HEK293 (cell line): ENCODE results near the gene TMEM150B.

Experiments used
- CTCF ChIA-PET: fragments of 350-600 bp; formaldehyde crosslinking; extraction: SDS; loops from one replicate; lab custom pipeline; 2021; ENCODE audit warnings: antibody characterized with exemption; lab: Yijun Ruan, JAX
- POLR2A ChIA-PET: fragments of 300-600 bp; formaldehyde crosslinking; extraction: SDS; loops from one replicate; lab custom pipeline; 2020; ENCODE audit warnings: antibody characterized with exemption, inconsistent platforms; lab: Yijun Ruan, JAX
- H3K27ac ChIP-seq: fragments of 200-500 bp; sonication (Bioruptor generic); 2 replicates; pipeline ENCODE4 v1.5.1; 2014; ENCODE audit warnings: low read depth, low read length, control low read depth, inconsistent platforms; ENCODE audit errors: extremely low read depth
- H3K36me3 ChIP-seq, 2 experiments: fragments of 200-500 bp in 1 of 2; sonication (Bioruptor generic) in 1 of 2; 1 replicate in 1 of 2; 2 replicates in 1 of 2; pipeline ENCODE4 v1.5.1; 2014 to 2017; ENCODE audit warnings: inconsistent platforms in 2 of 2, low read length in 2 of 2; ENCODE audit not compliant: control insufficient read depth in 2 of 2, insufficient read depth in 1 of 2
- H3K4me1 ChIP-seq: fragments of 200-500 bp; sonication (Bioruptor generic); 2 replicates; pipeline ENCODE4 v1.5.1; 2014; ENCODE audit warnings: mild to moderate bottlenecking, low read length, inconsistent platforms; ENCODE audit not compliant: control insufficient read depth, insufficient read depth
- H3K4me3 ChIP-seq: 2 replicates; pipeline ENCODE4 v1.5.1; 2011; ENCODE audit warnings: low read depth, mild to moderate bottlenecking, control low read depth, low read length, moderate library complexity
- H3K9me3 ChIP-seq: fragments of 200-500 bp; sonication (Bioruptor generic); 2 replicates; pipeline ENCODE4 v1.5.1; 2014; ENCODE audit warnings: low read depth, low read length, inconsistent platforms; ENCODE audit not compliant: control insufficient read depth, insufficient read depth
- ATF2 ChIP-seq: fragments of 450-650 bp; formaldehyde crosslinking; IDR thresholded peaks from 2 replicates; pipeline ENCODE4 v1.5.1; 2016; ENCODE audit warnings: missing biosample characterization, missing genetic modification characterization, low read depth
- ELK4 ChIP-seq: IDR thresholded peaks from 2 replicates; pipeline ENCODE4 v1.6.1; 2011; ENCODE audit warnings: mild to moderate bottlenecking, low read depth, low read length, borderline replicate concordance
- GLIS2 ChIP-seq: fragments of 450-650 bp; formaldehyde crosslinking; IDR thresholded peaks from 2 replicates; pipeline ENCODE4 v1.5.1; 2016; ENCODE audit warnings: missing biosample characterization, missing genetic modification characterization
- KLF8 ChIP-seq: fragments of 450-650 bp; formaldehyde crosslinking; IDR thresholded peaks from 2 replicates; pipeline ENCODE4 v1.5.1; 2016; ENCODE audit warnings: missing biosample characterization, missing genetic modification characterization
- PRDM1 ChIP-seq: fragments of 450-650 bp; formaldehyde crosslinking; IDR thresholded peaks from 2 replicates; pipeline ENCODE4; 2016; ENCODE audit warnings: missing biosample characterization, missing genetic modification characterization
- RBAK ChIP-seq: fragments of 450-650 bp; formaldehyde crosslinking; IDR thresholded peaks from 2 replicates; pipeline ENCODE4 v1.5.1; 2016; ENCODE audit warnings: missing biosample characterization, missing genetic modification characterization
- TSHZ1 ChIP-seq: fragments of 450-650 bp; formaldehyde crosslinking; IDR thresholded peaks from 2 replicates; pipeline ENCODE4 v1.5.1; 2016; ENCODE audit warnings: missing biosample characterization, missing genetic modification characterization, borderline replicate concordance
- ZBTB17 ChIP-seq: fragments of 450-650 bp; formaldehyde crosslinking; IDR thresholded peaks from 2 replicates; pipeline ENCODE4 v1.5.1; 2016; ENCODE audit warnings: missing biosample characterization, missing genetic modification characterization
- ZBTB21 ChIP-seq: fragments of 450-650 bp; formaldehyde crosslinking; IDR thresholded peaks from 2 replicates; pipeline ENCODE4 v1.5.1; 2017; ENCODE audit warnings: missing biosample characterization, missing genetic modification characterization
- ZBTB6 ChIP-seq: fragments of 450-650 bp; formaldehyde crosslinking; IDR thresholded peaks from 2 replicates; pipeline ENCODE4 v1.5.1; 2017; ENCODE audit warnings: missing biosample characterization, missing genetic modification characterization
- ZEB2 ChIP-seq: fragments of 450-650 bp; formaldehyde crosslinking; IDR thresholded peaks from 2 replicates; pipeline ENCODE4 v1.5.1; 2016; ENCODE audit warnings: missing biosample characterization, missing genetic modification characterization
- ZIC2 ChIP-seq: fragments of 450-650 bp; formaldehyde crosslinking; IDR thresholded peaks from 2 replicates; pipeline ENCODE4 v1.5.1; 2016; ENCODE audit warnings: missing biosample characterization, missing genetic modification characterization
- ZNF112 ChIP-seq: fragments of 450-650 bp; formaldehyde crosslinking; IDR thresholded peaks from 2 replicates; pipeline ENCODE4 v1.5.0; 2017; ENCODE audit warnings: missing biosample characterization, missing genetic modification characterization
- ZNF132 ChIP-seq: fragments of 450-650 bp; formaldehyde crosslinking; IDR thresholded peaks from 2 replicates; pipeline ENCODE4 v1.5.1; 2017; ENCODE audit warnings: missing biosample characterization, missing genetic modification characterization, borderline replicate concordance
- ZNF146 ChIP-seq: fragments of 450-650 bp; formaldehyde crosslinking; IDR thresholded peaks from 2 replicates; pipeline ENCODE4 v1.5.1; 2016; ENCODE audit warnings: missing biosample characterization, missing genetic modification characterization
- ZNF202 ChIP-seq: fragments of 450-650 bp; formaldehyde crosslinking; IDR thresholded peaks from 2 replicates; pipeline ENCODE4 v1.5.1; 2016; ENCODE audit warnings: missing biosample characterization, missing genetic modification characterization, borderline replicate concordance
- ZNF24 ChIP-seq: fragments of 450-650 bp; formaldehyde crosslinking; IDR thresholded peaks from 2 replicates; pipeline ENCODE4 v1.5.1; 2016; ENCODE audit warnings: missing biosample characterization, missing genetic modification characterization
- ZNF266 ChIP-seq: fragments of 450-650 bp; formaldehyde crosslinking; IDR thresholded peaks from 2 replicates; pipeline ENCODE4 v1.5.1; 2016; ENCODE audit warnings: missing biosample characterization, missing genetic modification characterization, low read depth
- ZNF274 ChIP-seq, 2 experiments: fragments of 200-500 bp in 1 of 2; fragments of 450-650 bp in 1 of 2; sonication (Bioruptor generic) in 1 of 2; formaldehyde crosslinking in 1 of 2; IDR thresholded peaks; 2 replicates each; pipeline versions ENCODE4 v1.5.1 to v1.6.1; 2014 to 2016; ENCODE audit warnings: borderline replicate concordance in 1 of 2, inconsistent platforms in 1 of 2, low read length in 1 of 2, missing biosample characterization in 1 of 2, missing genetic modification characterization in 1 of 2
- ZNF335 ChIP-seq: fragments of 450-650 bp; formaldehyde crosslinking; conservative IDR thresholded peaks from 2 replicates; pipeline ENCODE4 v1.5.1; 2016; ENCODE audit warnings: missing biosample characterization, missing genetic modification characterization
- ZNF366 ChIP-seq: fragments of 450-650 bp; formaldehyde crosslinking; conservative IDR thresholded peaks from 2 replicates; pipeline ENCODE4 v1.5.1; 2016; ENCODE audit warnings: missing biosample characterization, missing genetic modification characterization
- ZNF521 ChIP-seq: fragments of 450-650 bp; formaldehyde crosslinking; IDR thresholded peaks from 2 replicates; pipeline ENCODE4 v1.5.1; 2017; ENCODE audit warnings: missing biosample characterization, mild to moderate bottlenecking, missing genetic modification characterization
- ZNF548 ChIP-seq: fragments of 450-650 bp; formaldehyde crosslinking; IDR thresholded peaks from 2 replicates; pipeline ENCODE4 v1.5.1; 2016; ENCODE audit warnings: missing biosample characterization, missing genetic modification characterization
- ZNF610 ChIP-seq: fragments of 450-650 bp; formaldehyde crosslinking; IDR thresholded peaks from 2 replicates; pipeline ENCODE4 v1.5.1; 2016; ENCODE audit warnings: missing biosample characterization, missing genetic modification characterization, borderline replicate concordance
- ZSCAN18 ChIP-seq: fragments of 450-650 bp; formaldehyde crosslinking; IDR thresholded peaks from 2 replicates; pipeline ENCODE4 v1.5.1; 2016; ENCODE audit warnings: missing biosample characterization, missing genetic modification characterization

TMEM150B gene

GRCh38 chr19:55372316-55373081, 47.4 kb upstream of the TMEM150B start (continued):
- 0 out of 2 replicates have a peak, but pooled peaks have one; percentile 18 for TF ChIP-seq ZNF24 (tag by site-specific recombination)
- peak; percentile 94 for TF ChIP-seq ZIC2 (tag by site-specific recombination)
- TF ChIP-seq ZBTB21 (tag by site-specific recombination), result 0 out of 2 replicates have a peak, but pooled peaks have one; percentile 46
- TF ChIP-seq ZNF335, result peak; percentile 34; the same call in 1 of the 2 replicates
- peak; percentile 85 for TF ChIP-seq GLIS2 (tag by site-specific recombination)
- no peak for TF ChIP-seq ZNF521 (tag by site-specific recombination)
- no peak for TF ChIP-seq ZNF132 (tag by site-specific recombination)
- TF ChIP-seq ZNF548 (tag by site-specific recombination), result no peak
- TF ChIP-seq ZEB2, result peak; percentile 64
- peak; percentile 76 for TF ChIP-seq ATF2 (tag by site-specific recombination)
- no peak for TF ChIP-seq ZNF112 (tag by site-specific recombination)

- H3K9me3 ChIP-seq, result no peaks in the 10 kb centered on the region
- H3K4me1 ChIP-seq, result peaks cover 5% of the 10 kb centered on the region; the same call in 1 of the 2 replicates
- ChIA-PET POLR2A (interaction anchor here (1.1 to 2.8 kb wide), 6 partner anchors 12 to 36 kb away, joined by 3 to 20 read pairs (median 6); partner anchors contain the start of gene KMT5C), CTCF (no interaction called here)
- H3K4me3 ChIP-seq, result peak within 1 kb of the TSS; percentile 48
- no peak within 1 kb of the TSS for H3K27ac ChIP-seq
- no peaks in the 10 kb centered on the region for H3K36me3 ChIP-seq
- no peak for TF ChIP-seq ELK4
- TF ChIP-seq ZBTB6 (tag by site-specific recombination), result peak; percentile 34; the same call in 1 of the 2 replicates
- TF ChIP-seq ZBTB17 (tag by site-specific recombination), result no peak
- TF ChIP-seq ZNF274 (IDR thresholded peaks at IDR 0.05; ENCODE audit: low read length), result no peak
- TF ChIP-seq ZNF274 (tag by site-specific recombination; IDR thresholded peaks at IDR 0.05; ENCODE audit: borderline replicate concordance), result no peak
- no peak for TF ChIP-seq ZNF610 (tag by site-specific recombination)
- no peak for TF ChIP-seq ZNF266 (tag by site-specific recombination)
- no peak for TF ChIP-seq TSHZ1 (tag by site-specific recombination)
- TF ChIP-seq ZIC2 (tag by site-specific recombination), result peak; percentile 19; the same call in 1 of the 2 replicates
- TF ChIP-seq ZNF366 (tag by site-specific recombination), result peak; percentile 85
- peak; percentile 27; the same call in 1 of the 2 replicates for TF ChIP-seq KLF8 (tag by site-specific recombination)
- no peak for TF ChIP-seq ZSCAN18
- TF ChIP-seq ZNF202, result no peak
- no peak for TF ChIP-seq ZNF521 (tag by site-specific recombination)
- peak; percentile 96 for TF ChIP-seq PRDM1 (tag by site-specific recombination)
- no peak for TF ChIP-seq ZNF24 (tag by site-specific recombination)
- no peak for TF ChIP-seq RBAK (tag by site-specific recombination)
- no peak for TF ChIP-seq ZNF146
Measured at GRCh38 chr19:55370305-55370988, 45.3 kb upstream of the TMEM150B start, which contains the start of gene IL11. TSS of gene IL11 (minus strand) at chr19:55370463. CDS start at chr19:55370310, 153 bp downstream.
